A673 (cell line): ENCODE results near the gene PGAM4. TPM values are rescaled to one million over a fixed set of nuclear protein-coding genes. Genes with fewer than 3 reads are reported as not detected.
"Not testable (repeated sequence)": the region's sequence is repeated elsewhere in the genome, so short reads cannot be mapped to it uniquely, and the experiment has no call there.

Source experiments
- BruUV-seq: library from RNA; stranded (reverse); fragments of 400-500 nt; replicated peaks from 2 replicates; lab custom pipeline; 2021; lab: Mats Ljungman, UMichigan
- CTCF ChIA-PET: fragments of 300-600 bp; sonication (Branson Sonifier 250); formaldehyde crosslinking; loops from one replicate; lab custom pipeline; 2022; ENCODE audit warnings: antibody characterized with exemption; lab: Charles Lee
- POLR2A ChIA-PET: fragments of 300-600 bp; sonication (Branson Sonifier 250); formaldehyde crosslinking; loops from one replicate; lab custom pipeline; 2022; ENCODE audit warnings: antibody characterized with exemption; ENCODE audit not compliant: low non-redundant PET; lab: Charles Lee
- DNase-seq: peaks from one replicate; pipeline ENCODE4 v3.0.0-alpha.2; 2015; ENCODE audit warnings: low spot score
- H3K27ac ChIP-seq: fragments of 200-600 bp; sonication (generic); 2 replicates; pipeline ENCODE4 v1.5.1; 2016; ENCODE audit warnings: mixed run types, low read depth, mild to moderate bottlenecking, mixed read lengths, antibody characterized with exemption, low read length; ENCODE audit not compliant: poor library complexity, severe bottlenecking
- H3K27me3 ChIP-seq: fragments of 200-600 bp; sonication (generic); replicated peaks from 2 replicates; pipeline ENCODE4 v1.6.1; 2017; ENCODE audit warnings: mixed run types, low read depth, mild to moderate bottlenecking, mixed read lengths, antibody characterized with exemption, low read length; ENCODE audit not compliant: insufficient read depth, poor library complexity
- H3K36me3 ChIP-seq: fragments of 200-600 bp; sonication (generic); 2 replicates; pipeline ENCODE4 v1.6.1; 2016; ENCODE audit warnings: mixed run types, mild to moderate bottlenecking, mixed read lengths, antibody characterized with exemption, low read length; ENCODE audit not compliant: insufficient read depth, poor library complexity, severe bottlenecking
- H3K4me1 ChIP-seq: fragments of 200-600 bp; sonication (generic); 2 replicates; pipeline ENCODE4 v1.6.1; 2017; ENCODE audit warnings: mixed run types, mild to moderate bottlenecking, mixed read lengths, antibody characterized with exemption, low read length; ENCODE audit not compliant: insufficient read depth, poor library complexity, severe bottlenecking
- H3K4me3 ChIP-seq: fragments of 200-600 bp; sonication (generic); 2 replicates; pipeline ENCODE4 v1.5.1; 2016; ENCODE audit warnings: low read depth, mixed run types, mild to moderate bottlenecking, mixed read lengths, low read length; ENCODE audit not compliant: poor library complexity, severe bottlenecking
- H3K9me3 ChIP-seq: fragments of 200-600 bp; sonication (generic); 2 replicates; pipeline ENCODE4 v1.6.1; 2016; ENCODE audit warnings: mixed run types, low read depth, mild to moderate bottlenecking, mixed read lengths, antibody characterized with exemption, low read length; ENCODE audit not compliant: poor library complexity, severe bottlenecking
- EZH2 ChIP-seq: fragments of 200-600 bp; sonication (generic); IDR thresholded peaks from 2 replicates; pipeline ENCODE4 v1.6.1; 2017; ENCODE audit warnings: borderline replicate concordance, low read depth, mild to moderate bottlenecking, mixed read lengths, antibody characterized with exemption, low read length; ENCODE audit not compliant: poor library complexity, severe bottlenecking
- intact Hi-C: fragments of 100-400 bp; cut with micrococcal nuclease; formaldehyde crosslinking; loops from one replicate; pipeline ENCODE4 v1.10.0; 2022; ENCODE audit not compliant: unreplicated experiment
- total RNA-seq: library from RNA; stranded (reverse); gene quantifications from 2 replicates; pipeline ENCODE4 v1.2.3, GENCODE V29; 2021
- TF ChIP-seq, protein P1 (sequence below): fragments of 300-800, 200-600 bp; sonication (generic); conservative IDR thresholded peaks from 2 replicates; pipeline ENCODE4 v1.5.1; 2017; ENCODE audit warnings: low read depth, mild to moderate bottlenecking, antibody characterized with exemption, low read length, moderate library complexity, mixed read lengths

Gene PGAM4
- total RNA-seq, 1 experiment from 2014 or later: not detected

DNA sequence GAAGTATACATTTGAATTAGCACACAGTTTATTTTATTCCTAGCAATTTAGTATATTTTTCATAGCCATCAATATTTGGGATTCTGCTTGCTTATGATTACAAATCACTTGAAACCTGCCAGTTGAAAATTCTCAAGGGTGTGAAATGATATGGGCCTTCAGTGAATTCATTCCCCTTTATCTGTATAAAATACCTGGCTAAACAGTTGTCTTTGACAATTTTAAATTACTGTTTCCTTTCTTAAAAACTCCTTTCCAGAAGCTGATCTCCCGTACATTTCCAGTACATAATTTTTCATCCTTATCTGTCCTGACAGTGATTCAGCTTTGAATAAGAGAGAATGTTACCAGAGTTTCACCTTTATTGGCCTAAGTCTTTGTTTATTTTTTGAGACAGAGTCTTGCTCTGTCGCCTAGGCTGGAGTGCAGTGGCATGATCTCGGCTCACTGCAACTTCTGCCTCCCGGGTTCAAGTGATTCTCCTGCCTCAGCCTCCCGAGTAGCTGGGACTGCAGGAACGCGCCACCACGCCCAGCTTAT lies 45.0 kb downstream of the PGAM4 start:
- H3K4me1 ChIP-seq: no peaks in the 10 kb centered on the region
- ChIA-PET CTCF (no interaction called here), POLR2A (no interaction called here)
- intact Hi-C loops: no loop called here
- H3K27me3 ChIP-seq: no peaks in the 10 kb centered on the region
- H3K9me3 ChIP-seq: no peaks in the 10 kb centered on the region
- no peak overlapping the region for H3K4me3 ChIP-seq
- no peak overlapping the region for H3K27ac ChIP-seq
- no peaks in the 10 kb centered on the region for H3K36me3 ChIP-seq
- TF ChIP-seq, protein P1, sequence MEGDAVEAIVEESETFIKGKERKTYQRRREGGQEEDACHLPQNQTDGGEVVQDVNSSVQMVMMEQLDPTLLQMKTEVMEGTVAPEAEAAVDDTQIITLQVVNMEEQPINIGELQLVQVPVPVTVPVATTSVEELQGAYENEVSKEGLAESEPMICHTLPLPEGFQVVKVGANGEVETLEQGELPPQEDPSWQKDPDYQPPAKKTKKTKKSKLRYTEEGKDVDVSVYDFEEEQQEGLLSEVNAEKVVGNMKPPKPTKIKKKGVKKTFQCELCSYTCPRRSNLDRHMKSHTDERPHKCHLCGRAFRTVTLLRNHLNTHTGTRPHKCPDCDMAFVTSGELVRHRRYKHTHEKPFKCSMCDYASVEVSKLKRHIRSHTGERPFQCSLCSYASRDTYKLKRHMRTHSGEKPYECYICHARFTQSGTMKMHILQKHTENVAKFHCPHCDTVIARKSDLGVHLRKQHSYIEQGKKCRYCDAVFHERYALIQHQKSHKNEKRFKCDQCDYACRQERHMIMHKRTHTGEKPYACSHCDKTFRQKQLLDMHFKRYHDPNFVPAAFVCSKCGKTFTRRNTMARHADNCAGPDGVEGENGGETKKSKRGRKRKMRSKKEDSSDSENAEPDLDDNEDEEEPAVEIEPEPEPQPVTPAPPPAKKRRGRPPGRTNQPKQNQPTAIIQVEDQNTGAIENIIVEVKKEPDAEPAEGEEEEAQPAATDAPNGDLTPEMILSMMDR: no peak
- TF ChIP-seq EZH2: no peak
- no peak for DNase-seq
- no TSS peak for BruUV-seq

DNA sequence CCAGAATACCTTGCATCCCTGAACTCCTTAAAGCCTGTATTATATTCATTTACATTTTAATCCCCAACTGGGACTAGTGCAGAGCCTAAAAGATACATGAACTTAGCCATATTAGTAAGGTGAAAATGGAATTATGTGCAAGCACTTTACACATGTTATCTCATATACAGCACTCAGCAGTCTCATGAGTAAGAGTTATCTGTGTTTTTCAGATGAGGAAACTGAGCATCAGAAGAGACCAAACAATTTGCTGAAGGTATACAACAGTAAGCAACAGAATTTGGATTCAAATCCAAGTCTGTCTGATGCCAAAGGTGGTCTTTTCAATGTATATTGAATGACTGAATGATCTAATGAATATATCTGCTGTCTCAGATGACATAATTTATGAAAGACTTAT lies 46.7 kb downstream of the PGAM4 start:
- ChIA-PET CTCF (no interaction called here), POLR2A (no interaction called here)
- BruUV-seq: no TSS peak
- Histone ChIP-seq H3K4me3 (no peak overlapping the region), H3K27me3 (no peaks in the 10 kb centered on the region), H3K4me1 (no peaks in the 10 kb centered on the region), H3K9me3 (no peaks in the 10 kb centered on the region), H3K36me3 (no peaks in the 10 kb centered on the region), H3K27ac (no peak overlapping the region)
- intact Hi-C loops: no loop called here
- DNase-seq: no peak
- TF ChIP-seq EZH2: no peak
- TF ChIP-seq, protein P1: no peak

DNA sequence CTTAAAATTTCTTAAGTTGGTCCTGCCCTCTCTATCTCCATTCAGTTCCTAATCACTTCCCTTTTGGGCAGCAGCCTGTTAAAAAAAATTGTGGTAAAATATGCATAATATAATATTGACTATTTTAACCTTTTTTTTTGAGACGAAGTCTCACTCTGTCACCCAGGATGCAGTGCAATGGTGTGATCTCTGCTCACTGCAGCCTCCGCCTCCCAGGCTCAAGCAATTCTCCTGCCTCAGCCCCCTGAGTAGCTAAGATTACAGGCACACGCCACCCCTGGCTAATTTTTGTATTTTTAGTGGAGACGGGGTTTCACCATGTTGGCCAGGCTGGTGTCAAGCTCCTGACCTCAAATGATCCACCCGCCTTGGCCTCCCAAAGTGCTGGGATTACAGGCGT lies 50.1 kb downstream of the PGAM4 start:
- H3K4me1 ChIP-seq, H3K9me3 ChIP-seq, H3K27me3 ChIP-seq, POLR2A ChIA-PET, H3K36me3 ChIP-seq, intact Hi-C loops, H3K4me3 ChIP-seq, CTCF ChIA-PET, H3K27ac ChIP-seq, DNase-seq, BruUV-seq: not testable (repeated sequence)

DNA sequence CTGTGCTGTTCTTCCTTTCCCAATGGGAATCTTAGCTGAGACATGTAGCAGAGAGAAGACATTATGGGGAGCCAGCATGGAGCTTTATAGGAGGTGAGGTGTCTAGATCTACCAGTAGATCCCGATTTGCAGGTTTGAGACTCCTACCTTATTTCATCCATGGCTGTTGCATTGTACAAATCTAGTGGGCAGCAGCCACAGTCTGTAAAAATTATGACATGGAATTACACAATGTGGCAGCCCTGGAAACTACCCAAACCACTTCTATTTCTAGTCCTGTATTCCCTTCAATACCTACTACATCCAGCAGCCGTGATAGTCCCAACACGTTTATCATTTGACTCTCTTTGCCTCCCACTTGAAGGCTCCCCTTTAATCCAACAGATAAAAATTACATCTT lies 50.9 kb downstream of the PGAM4 start:
- Histone ChIP-seq H3K4me1 (no peaks in the 10 kb centered on the region), H3K9me3 (no peaks in the 10 kb centered on the region), H3K27ac (no peak overlapping the region), H3K27me3 (no peaks in the 10 kb centered on the region), H3K36me3 (no peaks in the 10 kb centered on the region), H3K4me3 (no peak overlapping the region)
- POLR2A ChIA-PET: no interaction called here
- intact Hi-C loops: no loop called here
- no peak for DNase-seq
- CTCF ChIA-PET: no interaction called here
- no TSS peak for BruUV-seq
- TF ChIP-seq, protein P1: no peak
- TF ChIP-seq EZH2: no peak
